Mesenchymal stem cell (in vitro differentiated cells and primary cell): ENCODE measurements around the gene NIPA2.

Experiments
- DNase-seq: peaks from one replicate; pipeline ENCODE4 v3.0.0-alpha.2; 2013
- H2AFZ ChIP-seq: one replicate; pipeline ENCODE4 v1.6.1; 2013; ENCODE audit warnings: low read depth, mild to moderate bottlenecking, control low read depth, inconsistent platforms, low read length, moderate library complexity
- H2AK5ac ChIP-seq: 2 replicates; pipeline ENCODE4 v1.6.1; 2013; ENCODE audit warnings: low read length, moderate library complexity, mild to moderate bottlenecking, inconsistent platforms; ENCODE audit not compliant: severe bottlenecking
- H2BK120ac ChIP-seq: one replicate; pipeline ENCODE4 v1.6.1; 2013; ENCODE audit warnings: low read depth, mild to moderate bottlenecking, inconsistent platforms, low read length, moderate library complexity
- H2BK12ac ChIP-seq, 2 experiments: one replicate each; pipeline ENCODE4 v1.6.1; 2013; ENCODE audit warnings: inconsistent platforms in 2 of 2, low read length in 2 of 2, mild to moderate bottlenecking in 2 of 2, moderate library complexity in 2 of 2, control low read depth in 1 of 2
- H2BK15ac ChIP-seq: one replicate; pipeline ENCODE4 v1.6.1; 2013; ENCODE audit warnings: mild to moderate bottlenecking, low read depth, inconsistent platforms; ENCODE audit not compliant: poor library complexity, severe bottlenecking
- H2BK5ac ChIP-seq: 2 replicates; pipeline ENCODE4 v1.6.1; 2013; ENCODE audit warnings: low read depth, mild to moderate bottlenecking, low read length, control low read depth, inconsistent platforms; ENCODE audit not compliant: poor library complexity, severe bottlenecking
- H3K14ac ChIP-seq, 2 experiments: one replicate each; pipeline ENCODE4 v1.6.1; 2013; ENCODE audit warnings: inconsistent platforms in 2 of 2, low read length in 2 of 2, control low read depth in 1 of 2, mild to moderate bottlenecking in 1 of 2, moderate library complexity in 1 of 2
- H3K18ac ChIP-seq, 2 experiments: one replicate each; pipeline ENCODE4 v1.6.1; 2013; ENCODE audit warnings: inconsistent platforms in 2 of 2, low read length in 2 of 2, control low read depth in 1 of 2, low read depth in 1 of 2, mild to moderate bottlenecking in 1 of 2
- H3K23ac ChIP-seq, 2 experiments: one replicate each; pipeline ENCODE4 v1.6.1; 2013; ENCODE audit warnings: inconsistent platforms in 2 of 2, low read length in 2 of 2, mild to moderate bottlenecking in 2 of 2, moderate library complexity in 2 of 2, control low read depth in 1 of 2
- H3K27ac ChIP-seq: 2 replicates; pipeline ENCODE4 v1.5.1; 2013; ENCODE audit warnings: mild to moderate bottlenecking, moderate library complexity, low read length, control low read depth, inconsistent platforms; ENCODE audit not compliant: poor library complexity, severe bottlenecking
- H3K27me3 ChIP-seq, 2 experiments: 2 replicates each; pipeline versions ENCODE4 v1.6.1 to v1.7.0; 2013; ENCODE audit warnings: low read length in 2 of 2, mild to moderate bottlenecking in 2 of 2, moderate library complexity in 2 of 2, control low read depth in 1 of 2, inconsistent platforms in 1 of 2; ENCODE audit not compliant: control insufficient read depth in 1 of 2, insufficient read depth in 1 of 2
- H3K36me3 ChIP-seq, 2 experiments: 2 replicates each; pipeline versions ENCODE4 v1.6.1 to v1.7.0; 2013; ENCODE audit warnings: low read length in 2 of 2, control low read depth in 1 of 2, inconsistent platforms in 1 of 2, low read depth in 1 of 2, mild to moderate bottlenecking in 1 of 2; ENCODE audit not compliant: insufficient read depth in 2 of 2, control insufficient read depth in 1 of 2
- H3K4ac ChIP-seq, 2 experiments: one replicate each; pipeline ENCODE4 v1.6.1; 2013; ENCODE audit warnings: inconsistent platforms in 2 of 2, low read length in 2 of 2, mild to moderate bottlenecking in 2 of 2, moderate library complexity in 2 of 2, control low read depth in 1 of 2, low read depth in 1 of 2
- H3K4me1 ChIP-seq: 2 replicates; pipeline ENCODE4 v1.6.1; 2013; ENCODE audit warnings: low read depth, low read length, control low read depth; ENCODE audit not compliant: control insufficient read depth, insufficient read depth
- H3K4me2 ChIP-seq: 2 replicates; pipeline ENCODE4 v1.6.1; 2013; ENCODE audit warnings: low read length, mild to moderate bottlenecking, inconsistent platforms; ENCODE audit not compliant: poor library complexity, severe bottlenecking
- H3K4me3 ChIP-seq, 2 experiments: 2 replicates each; pipeline versions ENCODE4 v1.5.1 to v1.7.0; 2013; ENCODE audit warnings: low read length in 2 of 2, mild to moderate bottlenecking in 2 of 2, control low read depth in 1 of 2, low read depth in 1 of 2; ENCODE audit not compliant: insufficient read depth in 1 of 2
- H3K79me1 ChIP-seq: replicated peaks from 2 replicates; pipeline ENCODE4 v1.6.1; 2013; ENCODE audit warnings: mild to moderate bottlenecking, control low read depth, low read length, inconsistent platforms; ENCODE audit not compliant: poor library complexity, severe bottlenecking
- H3K9ac ChIP-seq: 2 replicates; pipeline ENCODE4 v1.7.0; 2013; ENCODE audit warnings: mild to moderate bottlenecking, low read length, moderate library complexity
- H3K9me3 ChIP-seq: 2 replicates; pipeline ENCODE4 v1.7.0; 2013; ENCODE audit warnings: mild to moderate bottlenecking, low read length; ENCODE audit not compliant: control insufficient read depth
- H4K8ac ChIP-seq: one replicate; pipeline ENCODE4 v1.6.1; 2013; ENCODE audit warnings: inconsistent platforms, mild to moderate bottlenecking, low read length, moderate library complexity
- H4K91ac ChIP-seq: one replicate; pipeline ENCODE4 v1.6.1; 2013; ENCODE audit warnings: mild to moderate bottlenecking, low read length, inconsistent platforms
- WGBS: methylation state at CpG from one replicate; pipeline ENCODE4 v1.1.7; 2013; ENCODE audit warnings: mixed read lengths; 5-methylcytosine and 5-hydroxymethylcytosine counted together

Gene NIPA2

DNA sequence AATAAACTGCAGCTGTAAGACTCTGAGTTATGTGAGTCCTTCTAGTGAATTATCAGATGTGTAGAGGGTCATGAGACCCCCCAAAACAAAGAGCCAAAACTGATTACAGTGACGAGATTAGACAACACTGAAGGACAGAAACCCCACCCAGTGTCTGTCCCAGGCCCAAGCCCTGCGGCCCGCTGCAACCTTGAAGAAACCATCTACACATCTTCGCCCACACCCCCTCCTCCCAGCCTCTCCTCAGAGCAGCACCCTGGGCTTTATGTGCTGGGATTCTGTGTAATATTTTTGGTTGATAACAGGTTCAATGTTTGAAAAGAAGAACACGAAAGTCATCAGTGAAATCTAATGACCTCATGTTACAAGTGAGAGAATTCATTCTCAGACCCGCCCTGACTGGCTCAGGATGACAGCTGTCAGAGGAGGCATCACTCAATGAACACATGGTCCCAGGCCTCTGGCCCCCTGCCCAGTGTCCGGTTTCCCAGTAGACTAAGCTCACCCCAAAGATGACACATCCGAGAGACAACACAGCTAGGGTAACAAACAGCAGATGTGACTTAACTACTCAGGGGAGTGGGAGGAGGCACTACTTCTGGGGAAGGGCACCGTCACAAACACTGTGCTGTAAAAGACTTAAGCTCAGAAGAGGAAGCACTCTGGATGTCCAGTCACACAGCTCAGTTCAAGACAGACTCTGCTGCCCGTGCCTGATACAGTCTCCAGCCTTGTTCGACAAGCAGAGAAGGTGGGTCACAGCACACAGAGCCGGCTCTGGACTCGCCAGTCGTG lies 48.9 kb downstream of the NIPA2 start:
- Histone ChIP-seq H2BK15ac (no peak overlapping the region), H3K9ac (peak overlapping the region; percentile 81), H3K4me2 (no peak overlapping the region), H3K4me3 (peak overlapping the region in 1 of 2 experiments; percentile 12), H3K14ac (no peak overlapping the region), H2BK5ac (no peak overlapping the region), H2AFZ (no peak overlapping the region), H3K27ac (peak overlapping the region; percentile 24), H3K9me3 (no peaks in the 10 kb centered on the region), H3K27me3 (no peaks in the 10 kb centered on the region), H3K23ac (no peak overlapping the region), H3K4ac (peak overlapping the region in 1 of 2 experiments; percentile 12), H3K79me1 (peaks cover 17% of the 10 kb centered on the region), H2BK12ac (peak overlapping the region; percentile 35 to 38), H4K91ac (peak overlapping the region; percentile 57), H4K8ac (no peak overlapping the region), H2AK5ac (no peak overlapping the region), H3K36me3 (peaks cover 29 to 35% of the 10 kb centered on the region in 2 experiments), H3K4me1 (peaks cover 7% of the 10 kb centered on the region), H3K18ac (peak overlapping the region in 1 of 2 experiments; percentile 64), H2BK120ac (no peak overlapping the region)
- WGBS, result 62% methylated on average over 13 of the region's 14 CpGs
- peak; percentile 94 for DNase-seq

DNA sequence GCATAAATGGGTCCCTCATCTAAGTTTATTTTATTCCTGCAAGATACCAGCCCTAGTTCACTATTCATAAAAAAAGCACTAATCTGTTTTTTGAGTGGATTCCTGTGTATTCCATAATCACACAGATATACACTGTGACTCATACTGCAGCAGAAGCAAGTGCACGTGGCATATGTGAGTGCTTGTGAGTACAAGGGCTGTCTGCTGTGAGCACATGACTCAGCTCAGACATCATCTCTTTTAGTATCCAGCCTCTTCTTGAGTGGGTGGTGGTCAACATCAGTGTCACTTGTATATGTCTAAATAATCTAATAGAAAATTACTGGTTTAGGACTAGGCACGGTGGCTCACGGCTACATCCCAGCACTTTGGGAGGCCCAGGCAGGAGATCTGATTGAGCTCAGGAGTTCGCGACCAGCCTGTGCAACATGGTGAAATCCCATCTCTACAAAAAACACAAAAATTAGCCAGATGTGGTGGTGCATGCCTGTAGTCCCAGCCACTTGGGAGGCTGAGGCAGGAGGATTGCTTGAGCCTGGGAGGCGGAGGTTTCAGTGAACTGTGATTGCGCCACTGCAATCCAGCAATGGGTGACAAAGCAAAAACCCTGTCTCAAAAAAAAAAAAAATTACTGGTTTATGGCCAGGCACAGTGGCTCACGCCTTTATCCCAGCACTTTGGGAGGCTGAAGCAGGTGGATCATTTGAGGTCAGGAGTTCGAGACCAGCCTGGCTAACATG lies 49.8 kb downstream of the NIPA2 start:
- H3K9me3 ChIP-seq, result no peaks in the 10 kb centered on the region

DNA sequence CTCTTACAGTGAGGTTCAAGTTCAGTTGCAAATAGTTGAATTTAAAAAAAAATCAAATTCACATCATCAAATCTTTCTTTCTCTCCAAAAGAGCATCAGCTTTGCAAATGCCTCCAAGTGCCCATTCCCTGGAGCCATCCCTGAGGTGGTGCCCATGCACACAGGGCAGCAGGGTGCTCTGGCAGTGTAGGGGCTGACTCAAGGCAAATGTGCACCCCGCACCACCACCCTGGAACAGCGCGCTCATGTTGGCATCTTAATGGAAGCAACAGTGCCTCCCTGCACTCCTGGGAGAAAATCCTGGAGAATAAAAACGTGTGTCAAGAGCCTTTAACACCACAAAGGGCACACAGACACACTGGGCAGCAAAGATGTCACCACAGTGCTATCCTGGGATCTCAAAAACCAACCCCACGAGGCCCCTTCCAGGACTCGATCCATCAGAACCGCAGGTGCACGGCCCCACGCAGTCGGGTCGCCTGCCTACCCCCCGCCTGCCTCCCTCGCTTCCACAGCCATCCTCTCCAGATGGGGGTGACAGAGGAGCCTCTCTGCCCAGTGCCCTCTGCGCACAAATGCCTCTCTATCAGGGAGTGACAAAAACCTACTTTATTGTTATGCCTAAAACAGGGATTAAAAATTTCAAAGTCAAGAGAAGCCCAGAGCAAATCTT lies 50.8 kb downstream of the NIPA2 start:
- H3K4ac ChIP-seq, result peak overlapping the region in 1 of 2 experiments; percentile 44
- peak overlapping the region; percentile 70 for H4K91ac ChIP-seq
- H3K4me3 ChIP-seq, result no peak overlapping the region
- no peak overlapping the region for H2AFZ ChIP-seq
- no peak overlapping the region for H2AK5ac ChIP-seq
- no peak for DNase-seq
- peaks cover 21% of the 10 kb centered on the region for H3K79me1 ChIP-seq
- H2BK120ac ChIP-seq, result no peak overlapping the region
- H3K14ac ChIP-seq, result no peak overlapping the region
- peak overlapping the region in 1 of 2 experiments; percentile 74 for H2BK12ac ChIP-seq
- peak overlapping the region in 1 of 2 experiments; percentile 6 for H3K18ac ChIP-seq
- H3K36me3 ChIP-seq, result peaks cover 37 to 41% of the 10 kb centered on the region in 2 experiments
- H3K4me2 ChIP-seq, result no peak overlapping the region
- peaks cover 7% of the 10 kb centered on the region for H3K4me1 ChIP-seq
- no peak overlapping the region for H3K27ac ChIP-seq
- peak overlapping the region; percentile 81 for H3K9ac ChIP-seq
- no peak overlapping the region for H2BK5ac ChIP-seq
- peak overlapping the region; percentile 74 for H2BK15ac ChIP-seq
- H4K8ac ChIP-seq, result no peak overlapping the region
- no peaks in the 10 kb centered on the region for H3K9me3 ChIP-seq
- no peaks in the 10 kb centered on the region for H3K27me3 ChIP-seq
- H3K23ac ChIP-seq, result no peak overlapping the region
- over 99% methylated on average over 14 of the region's 14 CpGs for WGBS

More for the DNA sequence above, 49.8 kb downstream of the NIPA2 start:
- peaks cover 7% of the 10 kb centered on the region for H3K4me1 ChIP-seq
- H3K14ac ChIP-seq, result no peak overlapping the region
- no peak overlapping the region for H3K4me3 ChIP-seq
- no peak overlapping the region for H2AFZ ChIP-seq
- H2AK5ac ChIP-seq, result no peak overlapping the region
- H2BK12ac ChIP-seq, result no peak overlapping the region
- no peak overlapping the region for H3K18ac ChIP-seq
- no peak overlapping the region for H2BK5ac ChIP-seq
- peak overlapping the region; percentile 43 for H3K27ac ChIP-seq
- DNase-seq, result peak; percentile 99
- H3K4me2 ChIP-seq, result no peak overlapping the region
- 71% methylated on average over 8 of the region's 9 CpGs for WGBS
- peaks cover 19% of the 10 kb centered on the region for H3K79me1 ChIP-seq
- H3K36me3 ChIP-seq, result peaks cover 30 to 35% of the 10 kb centered on the region in 2 experiments
- H3K9ac ChIP-seq, result peak overlapping the region; percentile 81
- H4K8ac ChIP-seq, result no peak overlapping the region
- peak overlapping the region in 1 of 2 experiments; percentile 62 for H3K4ac ChIP-seq
- no peak overlapping the region for H3K23ac ChIP-seq
- H2BK15ac ChIP-seq, result no peak overlapping the region
- H2BK120ac ChIP-seq, result no peak overlapping the region
- no peaks in the 10 kb centered on the region for H3K27me3 ChIP-seq
- no peak overlapping the region for H4K91ac ChIP-seq
